Mesenchymal stem cell (in vitro differentiated cells and primary cell): Measurements from ENCODE around the gene SMC1A.

Experiments
- DNase-seq: peaks from one replicate; pipeline ENCODE4 v3.0.0-alpha.2; 2013
- H2AFZ ChIP-seq: one replicate; pipeline ENCODE4 v1.6.1; 2013; ENCODE audit warnings: low read depth, mild to moderate bottlenecking, control low read depth, inconsistent platforms, low read length, moderate library complexity
- H2AK5ac ChIP-seq: 2 replicates; pipeline ENCODE4 v1.6.1; 2013; ENCODE audit warnings: low read length, moderate library complexity, mild to moderate bottlenecking, inconsistent platforms; ENCODE audit not compliant: severe bottlenecking
- H2BK120ac ChIP-seq: one replicate; pipeline ENCODE4 v1.6.1; 2013; ENCODE audit warnings: low read depth, mild to moderate bottlenecking, inconsistent platforms, low read length, moderate library complexity
- H2BK12ac ChIP-seq, 2 experiments: one replicate each; pipeline ENCODE4 v1.6.1; 2013; ENCODE audit warnings: inconsistent platforms in 2 of 2, low read length in 2 of 2, mild to moderate bottlenecking in 2 of 2, moderate library complexity in 2 of 2, control low read depth in 1 of 2
- H2BK15ac ChIP-seq: one replicate; pipeline ENCODE4 v1.6.1; 2013; ENCODE audit warnings: mild to moderate bottlenecking, low read depth, inconsistent platforms; ENCODE audit not compliant: poor library complexity, severe bottlenecking
- H2BK5ac ChIP-seq: 2 replicates; pipeline ENCODE4 v1.6.1; 2013; ENCODE audit warnings: low read depth, mild to moderate bottlenecking, low read length, control low read depth, inconsistent platforms; ENCODE audit not compliant: poor library complexity, severe bottlenecking
- H3K14ac ChIP-seq, 2 experiments: one replicate each; pipeline ENCODE4 v1.6.1; 2013; ENCODE audit warnings: inconsistent platforms in 2 of 2, low read length in 2 of 2, control low read depth in 1 of 2, mild to moderate bottlenecking in 1 of 2, moderate library complexity in 1 of 2
- H3K18ac ChIP-seq, 2 experiments: one replicate each; pipeline ENCODE4 v1.6.1; 2013; ENCODE audit warnings: inconsistent platforms in 2 of 2, low read length in 2 of 2, control low read depth in 1 of 2, low read depth in 1 of 2, mild to moderate bottlenecking in 1 of 2
- H3K23ac ChIP-seq, 2 experiments: one replicate each; pipeline ENCODE4 v1.6.1; 2013; ENCODE audit warnings: inconsistent platforms in 2 of 2, low read length in 2 of 2, mild to moderate bottlenecking in 2 of 2, moderate library complexity in 2 of 2, control low read depth in 1 of 2
- H3K27ac ChIP-seq: 2 replicates; pipeline ENCODE4 v1.5.1; 2013; ENCODE audit warnings: mild to moderate bottlenecking, moderate library complexity, low read length, control low read depth, inconsistent platforms; ENCODE audit not compliant: poor library complexity, severe bottlenecking
- H3K27me3 ChIP-seq, 2 experiments: 2 replicates each; pipeline versions ENCODE4 v1.6.1 to v1.7.0; 2013; ENCODE audit warnings: low read length in 2 of 2, mild to moderate bottlenecking in 2 of 2, moderate library complexity in 2 of 2, control low read depth in 1 of 2, inconsistent platforms in 1 of 2; ENCODE audit not compliant: control insufficient read depth in 1 of 2, insufficient read depth in 1 of 2
- H3K36me3 ChIP-seq, 2 experiments: 2 replicates each; pipeline versions ENCODE4 v1.6.1 to v1.7.0; 2013; ENCODE audit warnings: low read length in 2 of 2, control low read depth in 1 of 2, inconsistent platforms in 1 of 2, low read depth in 1 of 2, mild to moderate bottlenecking in 1 of 2; ENCODE audit not compliant: insufficient read depth in 2 of 2, control insufficient read depth in 1 of 2
- H3K4ac ChIP-seq, 2 experiments: one replicate each; pipeline ENCODE4 v1.6.1; 2013; ENCODE audit warnings: inconsistent platforms in 2 of 2, low read length in 2 of 2, mild to moderate bottlenecking in 2 of 2, moderate library complexity in 2 of 2, control low read depth in 1 of 2, low read depth in 1 of 2
- H3K4me1 ChIP-seq: 2 replicates; pipeline ENCODE4 v1.6.1; 2013; ENCODE audit warnings: low read depth, low read length, control low read depth; ENCODE audit not compliant: control insufficient read depth, insufficient read depth
- H3K4me2 ChIP-seq: 2 replicates; pipeline ENCODE4 v1.6.1; 2013; ENCODE audit warnings: low read length, mild to moderate bottlenecking, inconsistent platforms; ENCODE audit not compliant: poor library complexity, severe bottlenecking
- H3K4me3 ChIP-seq, 2 experiments: 2 replicates each; pipeline versions ENCODE4 v1.5.1 to v1.7.0; 2013; ENCODE audit warnings: low read length in 2 of 2, mild to moderate bottlenecking in 2 of 2, control low read depth in 1 of 2, low read depth in 1 of 2; ENCODE audit not compliant: insufficient read depth in 1 of 2
- H3K79me1 ChIP-seq: replicated peaks from 2 replicates; pipeline ENCODE4 v1.6.1; 2013; ENCODE audit warnings: mild to moderate bottlenecking, control low read depth, low read length, inconsistent platforms; ENCODE audit not compliant: poor library complexity, severe bottlenecking
- H3K9ac ChIP-seq: 2 replicates; pipeline ENCODE4 v1.7.0; 2013; ENCODE audit warnings: mild to moderate bottlenecking, low read length, moderate library complexity
- H3K9me3 ChIP-seq: 2 replicates; pipeline ENCODE4 v1.7.0; 2013; ENCODE audit warnings: mild to moderate bottlenecking, low read length; ENCODE audit not compliant: control insufficient read depth
- H4K8ac ChIP-seq: one replicate; pipeline ENCODE4 v1.6.1; 2013; ENCODE audit warnings: inconsistent platforms, mild to moderate bottlenecking, low read length, moderate library complexity
- H4K91ac ChIP-seq: one replicate; pipeline ENCODE4 v1.6.1; 2013; ENCODE audit warnings: mild to moderate bottlenecking, low read length, inconsistent platforms
- WGBS: methylation state at CpG from one replicate; pipeline ENCODE4 v1.1.7; 2013; ENCODE audit warnings: mixed read lengths; 5-methylcytosine and 5-hydroxymethylcytosine counted together

The SMC1A gene

GRCh38 chrX:53333853-53334252, 88.6 kb downstream of the SMC1A start:
- 100% methylated on average over 1 of the region's 3 CpGs for WGBS
- Histone ChIP-seq H2BK120ac (no peak overlapping the region), H2BK5ac (no peak overlapping the region), H2BK15ac (no peak overlapping the region), H2AFZ (no peak overlapping the region), H3K14ac (no peak overlapping the region), H3K27me3 (peaks cover 17 to 69% of the 10 kb centered on the region in 2 experiments), H3K9ac (no peak overlapping the region), H3K23ac (no peak overlapping the region), H2AK5ac (no peak overlapping the region), H3K79me1 (no peaks in the 10 kb centered on the region), H4K91ac (no peak overlapping the region), H3K18ac (no peak overlapping the region), H3K36me3 (no peaks in the 10 kb centered on the region), H3K4ac (no peak overlapping the region), H4K8ac (no peak overlapping the region), H3K4me2 (no peak overlapping the region), H3K27ac (no peak overlapping the region), H3K4me1 (no peaks in the 10 kb centered on the region), H3K4me3 (no peak overlapping the region), H3K9me3 (no peaks in the 10 kb centered on the region), H2BK12ac (no peak overlapping the region)
- DNase-seq = no peak

GRCh38 chrX:53332204-53332603, 90.2 kb downstream of the SMC1A start:
- Histone ChIP-seq H3K14ac (no peak overlapping the region), H3K79me1 (no peaks in the 10 kb centered on the region), H2BK15ac (no peak overlapping the region), H2BK5ac (no peak overlapping the region), H3K18ac (no peak overlapping the region), H4K8ac (no peak overlapping the region), H3K23ac (no peak overlapping the region), H3K9ac (no peak overlapping the region), H3K9me3 (no peaks in the 10 kb centered on the region), H2BK120ac (no peak overlapping the region), H3K27me3 (peaks cover 20 to 82% of the 10 kb centered on the region in 2 experiments), H2AK5ac (no peak overlapping the region), H3K4me3 (no peak overlapping the region), H3K27ac (no peak overlapping the region), H3K4me2 (no peak overlapping the region), H2AFZ (no peak overlapping the region), H3K4me1 (no peaks in the 10 kb centered on the region), H2BK12ac (no peak overlapping the region), H3K36me3 (no peaks in the 10 kb centered on the region), H3K4ac (no peak overlapping the region), H4K91ac (no peak overlapping the region)
- DNase-seq = no peak
- 75% methylated on average over 2 of the region's 5 CpGs for WGBS

GRCh38 chrX:53330331-53330730, 92.1 kb downstream of the SMC1A start:
- Histone ChIP-seq H2BK15ac (no peak overlapping the region), H3K36me3 (no peaks in the 10 kb centered on the region), H3K4me2 (no peak overlapping the region), H3K23ac (no peak overlapping the region), H3K18ac (no peak overlapping the region), H3K9ac (no peak overlapping the region), H2AK5ac (no peak overlapping the region), H3K4me1 (no peaks in the 10 kb centered on the region), H3K14ac (no peak overlapping the region), H2BK5ac (no peak overlapping the region), H2AFZ (no peak overlapping the region), H2BK12ac (no peak overlapping the region), H3K27me3 (peaks cover 30 to 91% of the 10 kb centered on the region in 2 experiments), H3K4me3 (no peak overlapping the region), H3K79me1 (no peaks in the 10 kb centered on the region), H2BK120ac (no peak overlapping the region), H3K27ac (no peak overlapping the region), H3K9me3 (no peaks in the 10 kb centered on the region), H4K91ac (no peak overlapping the region), H4K8ac (no peak overlapping the region), H3K4ac (no peak overlapping the region)
- WGBS = 86% methylated on average over 10 of the region's 10 CpGs
- DNase-seq = no peak

GRCh38 chrX:53324803-53325202, 97.7 kb downstream of the SMC1A start:
- no peak overlapping the region for H2BK120ac ChIP-seq
- H4K8ac ChIP-seq = no peak overlapping the region
- no peak overlapping the region for H3K14ac ChIP-seq
- no CpG with 5 or more reads among the region's 1 CpG for WGBS
- H3K4ac ChIP-seq = no peak overlapping the region
- no peak overlapping the region for H3K9ac ChIP-seq
- H3K18ac ChIP-seq = no peak overlapping the region
- peaks cover 33 to 92% of the 10 kb centered on the region in 2 experiments for H3K27me3 ChIP-seq
- no peak overlapping the region for H3K4me3 ChIP-seq
- H4K91ac ChIP-seq = no peak overlapping the region
- H3K9me3 ChIP-seq = no peaks in the 10 kb centered on the region
- H3K27ac ChIP-seq = no peak overlapping the region
- H3K4me2 ChIP-seq = no peak overlapping the region
- H2BK15ac ChIP-seq = no peak overlapping the region
- no peaks in the 10 kb centered on the region for H3K79me1 ChIP-seq
- H3K23ac ChIP-seq = no peak overlapping the region
- no peak overlapping the region for H2AFZ ChIP-seq
- no peak for DNase-seq
- H2BK12ac ChIP-seq = no peak overlapping the region
- H3K4me1 ChIP-seq = peaks cover 4% of the 10 kb centered on the region
- no peak overlapping the region for H2AK5ac ChIP-seq
- no peak overlapping the region for H2BK5ac ChIP-seq
- no peaks in the 10 kb centered on the region for H3K36me3 ChIP-seq
